ENCODE measurements around the gene GPR171.

GPR171 gene

GRCh38 chr3:151210676-151211381 is 7.8 kb upstream of the GPR171 start:
- no peak for DNase-seq
- no peak overlapping the region for H3K27ac ChIP-seq
- no peaks in the 10 kb centered on the region for H3K9me3 ChIP-seq
- H3K4me1 ChIP-seq, result no peaks in the 10 kb centered on the region
- no peak for TF ChIP-seq CTCF (IDR thresholded peaks at IDR 0.05)
- H3K27me3 ChIP-seq, result no peaks in the 10 kb centered on the region
- intact Hi-C loops (cut with DNase I; ENCODE audit: low total_unique reads), result no loop called here
- H3K4me3 ChIP-seq, result no peak overlapping the region
- H3K36me3 ChIP-seq, result no peaks in the 10 kb centered on the region

GRCh38 chr3:151209654-151210053 is 6.6 kb upstream of the GPR171 start:
- no peaks in the 10 kb centered on the region for H3K27me3 ChIP-seq
- no peak for TF ChIP-seq CTCF (IDR thresholded peaks at IDR 0.05)
- no peaks in the 10 kb centered on the region for H3K4me1 ChIP-seq
- no peaks in the 10 kb centered on the region for H3K9me3 ChIP-seq
- no peaks in the 10 kb centered on the region for H3K36me3 ChIP-seq
- no peak overlapping the region for H3K4me3 ChIP-seq
- DNase-seq, result no peak
- no peak overlapping the region for H3K27ac ChIP-seq
- intact Hi-C loops (cut with DNase I; ENCODE audit: low total_unique reads), result no loop called here

- no peak for TF ChIP-seq CTCF (IDR thresholded peaks at IDR 0.05)
- no peak for DNase-seq
- H3K27me3 ChIP-seq, result no peaks in the 10 kb centered on the region
- H3K36me3 ChIP-seq, result no peaks in the 10 kb centered on the region
- H3K9me3 ChIP-seq, result no peaks in the 10 kb centered on the region
- no peak overlapping the region for H3K4me3 ChIP-seq
- H3K4me1 ChIP-seq, result no peaks in the 10 kb centered on the region
- no peak overlapping the region for H3K27ac ChIP-seq
- intact Hi-C loops (cut with DNase I; ENCODE audit: low total_unique reads), result no loop called here
Measured at GRCh38 chr3:151206201-151206600, 3.2 kb upstream of the GPR171 start.

- intact Hi-C loops (cut with DNase I; ENCODE audit: low total_unique reads), result no loop called here
- Histone ChIP-seq H3K4me1 (no peaks in the 10 kb centered on the region), H3K4me3 (no peak overlapping the region), H3K9me3 (no peaks in the 10 kb centered on the region), H3K27ac (no peak overlapping the region), H3K36me3 (no peaks in the 10 kb centered on the region), H3K27me3 (no peaks in the 10 kb centered on the region)
- TF ChIP-seq CTCF (IDR thresholded peaks at IDR 0.05), result no peak
- DNase-seq, result no peak
Measured at GRCh38 chr3:151205482-151205881, 2.5 kb upstream of the GPR171 start.

- Histone ChIP-seq H3K4me3 (no peak overlapping the region), H3K27ac (no peak overlapping the region), H3K27me3 (no peaks in the 10 kb centered on the region), H3K36me3 (no peaks in the 10 kb centered on the region), H3K9me3 (no peaks in the 10 kb centered on the region), H3K4me1 (no peaks in the 10 kb centered on the region)
- intact Hi-C loops (cut with DNase I; ENCODE audit: low total_unique reads), result no loop called here
- no peak for DNase-seq
- TF ChIP-seq CTCF (IDR thresholded peaks at IDR 0.05), result no peak
Measured at GRCh38 chr3:151204530-151205402, 1.8 kb upstream of the GPR171 start.
